HG02885 (cell line): ENCODE results near the gene SERBP1.
"Not testable (repeated sequence)": the region's sequence is repeated elsewhere in the genome, so short reads cannot be mapped to it uniquely, and the experiment has no call there.

Source experiments
- ATAC-seq: cut with Tn5 transposase; IDR thresholded peaks from one replicate; pipeline ENCODE4 v1.9.1; 2021; ENCODE audit warnings: mild to moderate bottlenecking; ENCODE audit not compliant: unreplicated experiment, poor library complexity

SERBP1 gene

DNA sequence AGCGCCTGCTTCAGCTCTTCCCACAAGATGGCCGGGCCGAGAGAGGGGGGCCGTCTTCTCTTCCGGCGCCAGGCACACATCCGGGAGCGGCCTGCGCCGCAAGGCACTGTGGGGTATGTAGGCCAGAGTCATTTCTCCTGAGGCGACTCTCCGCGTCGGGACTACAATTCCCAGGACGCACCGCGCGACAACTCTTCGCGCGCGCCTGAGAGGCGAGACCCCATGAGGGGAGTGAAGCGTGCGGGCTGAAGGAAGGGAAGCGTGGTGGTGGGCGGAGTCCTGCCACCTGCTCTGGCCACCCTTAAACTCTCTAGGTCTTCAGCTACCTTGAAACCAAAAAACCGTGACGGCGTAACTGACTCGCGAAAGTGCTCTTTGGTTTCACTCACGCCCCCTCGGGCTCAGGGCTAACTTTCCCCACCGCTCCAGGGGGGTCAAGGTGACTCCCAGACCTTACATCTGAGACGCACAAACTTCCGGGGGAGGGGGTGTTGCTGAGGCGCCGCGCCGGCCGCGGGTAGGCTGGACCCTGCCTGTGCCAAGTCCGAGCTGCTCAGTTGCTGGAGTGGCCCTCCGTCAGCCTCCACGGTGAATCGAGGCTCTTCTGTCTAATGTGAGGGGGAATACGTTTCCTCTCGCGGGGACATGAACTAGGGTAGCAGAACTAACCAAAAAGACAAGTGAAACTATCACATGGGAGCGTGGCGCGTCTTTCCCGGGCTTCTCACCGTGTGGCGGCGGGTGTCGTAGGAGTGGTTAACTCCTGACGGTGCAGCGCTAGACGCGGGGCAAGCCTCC, at the start of gene SERBP1:
Gene SERBP1, minus strand, starts transcription at position 45 of the 798 bp plus-strand sequence. CDS start 102 bp downstream, outside the sequence.
- peak; percentile 85 for ATAC-seq

DNA sequence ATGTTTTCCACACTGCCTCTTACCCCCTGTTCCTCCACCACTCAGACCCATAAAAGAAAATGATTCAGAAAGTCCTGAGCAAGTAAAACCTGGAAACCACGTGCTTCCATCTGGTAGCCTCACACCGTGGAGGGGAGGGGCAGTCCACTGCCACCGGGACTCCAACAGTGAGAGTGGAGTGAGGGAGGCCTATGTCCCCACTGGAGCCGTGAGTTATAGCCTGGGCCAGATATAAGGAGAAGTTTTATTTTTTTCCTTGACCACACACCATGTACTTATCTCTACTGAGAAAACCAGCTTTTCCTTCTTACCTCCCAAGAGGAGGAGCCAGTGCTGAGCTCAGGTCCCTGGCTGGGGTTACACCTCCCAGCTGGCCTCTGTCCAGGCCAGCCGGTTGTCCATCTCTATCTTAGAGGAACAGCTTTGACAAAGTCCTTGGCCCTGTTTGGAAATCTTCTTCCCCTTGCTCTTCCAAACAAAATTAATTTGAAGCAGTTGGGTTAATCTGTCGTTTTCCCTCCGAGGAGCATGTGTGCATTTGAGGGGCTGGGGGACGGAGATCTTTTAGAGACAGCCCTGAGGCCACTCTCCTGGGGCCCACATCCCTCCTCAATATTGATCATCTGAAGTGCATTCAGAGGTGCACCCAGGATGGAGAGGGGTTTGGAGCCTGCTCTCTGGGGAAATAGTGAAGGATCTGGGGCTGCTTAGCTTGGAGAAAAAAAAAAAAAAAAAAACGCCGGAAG, 49.1 kb upstream of the SERBP1 start:
- ATAC-seq, result no peak

DNA sequence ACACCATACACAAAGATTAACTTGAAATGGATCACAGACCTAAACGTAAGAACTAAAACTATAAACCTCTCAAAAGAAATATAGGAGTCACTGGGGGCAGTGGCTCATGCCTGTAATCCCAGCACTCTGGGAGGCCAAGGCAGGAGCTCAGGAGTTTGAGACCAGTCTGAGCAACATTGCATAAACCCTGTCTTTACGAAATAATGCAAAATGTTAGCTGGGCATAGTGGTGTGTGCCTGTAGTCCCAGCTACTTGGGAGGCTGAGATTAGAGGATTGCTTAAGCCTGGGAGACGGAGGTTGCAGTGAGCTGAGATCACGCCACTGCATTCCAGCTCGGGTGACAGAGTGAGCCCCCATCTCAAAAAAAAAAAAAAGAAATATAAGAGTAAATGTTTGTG, 46.7 kb upstream of the SERBP1 start:
- no peak for ATAC-seq

GRCh38 chr1:67476006-67476482, 45.8 kb upstream of the SERBP1 start:
- ATAC-seq, result no peak

GRCh38 chr1:67472056-67472455, 41.9 kb upstream of the SERBP1 start:
- ATAC-seq, result no peak

DNA sequence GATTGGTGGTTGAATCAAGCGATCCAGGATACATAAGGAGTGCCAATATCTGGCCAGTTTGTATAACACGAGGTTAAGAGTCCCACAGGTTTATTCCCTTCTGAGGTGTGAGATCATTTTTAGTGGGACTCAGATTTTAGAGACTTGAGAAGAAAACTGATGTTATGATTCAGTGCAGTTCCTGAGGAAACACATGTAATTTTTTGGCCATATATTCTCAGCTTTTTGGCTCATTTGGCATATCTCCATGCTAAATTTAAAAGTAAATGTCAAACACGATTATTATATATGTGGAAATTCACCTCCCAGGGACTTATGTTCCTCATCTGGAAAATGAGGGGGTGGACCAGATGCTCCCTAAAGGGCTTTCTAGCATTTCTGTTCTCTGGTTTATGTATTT, 39.2 kb upstream of the SERBP1 start:
- no peak for ATAC-seq

- no peak for ATAC-seq
Measured at GRCh38 chr1:67468066-67468718, 38.0 kb upstream of the SERBP1 start.

DNA sequence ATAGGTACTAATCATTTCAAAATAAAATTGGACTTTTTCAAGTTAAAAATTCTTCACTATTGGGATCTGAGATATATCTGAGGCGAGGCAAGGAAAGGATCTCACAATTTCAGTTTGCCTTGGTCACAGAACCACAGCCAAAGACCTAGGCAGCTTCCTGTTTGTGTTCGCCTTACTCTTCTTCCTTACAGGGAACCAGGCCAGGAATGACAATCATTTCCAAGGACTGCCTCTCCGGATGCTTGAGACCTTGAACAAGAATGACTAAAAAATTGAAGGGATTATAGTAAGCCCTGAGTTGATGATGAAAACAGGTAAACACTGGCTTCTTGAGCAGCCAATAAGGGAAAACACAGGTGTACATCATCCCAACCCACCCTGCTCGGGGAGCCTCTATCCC, 35.2 kb upstream of the SERBP1 start:
- no peak for ATAC-seq

GRCh38 chr1:67464746-67465145, 34.5 kb upstream of the SERBP1 start:
- ATAC-seq, result no peak

DNA sequence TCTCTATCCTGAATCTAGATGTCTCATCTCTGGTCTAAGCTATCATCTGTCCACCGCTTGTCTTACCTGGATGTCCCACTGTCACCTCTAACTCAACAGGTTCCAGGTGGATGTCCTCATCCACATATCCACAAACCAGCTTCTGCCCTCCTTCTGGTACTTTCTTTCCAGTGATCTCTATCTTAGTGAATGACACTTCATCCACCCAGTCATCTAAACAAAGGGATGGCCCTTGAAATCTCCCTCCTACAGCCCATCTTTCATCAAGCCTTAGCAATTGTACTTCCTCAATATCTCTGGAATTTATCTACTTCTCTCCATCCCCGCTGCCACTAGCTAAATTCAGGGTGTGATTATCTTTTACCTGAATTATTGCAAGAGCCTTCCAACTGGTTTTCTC, 33.9 kb upstream of the SERBP1 start:
- ATAC-seq, result no peak

- no peak for ATAC-seq
Measured at GRCh38 chr1:67463298-67463955, 33.2 kb upstream of the SERBP1 start.

DNA sequence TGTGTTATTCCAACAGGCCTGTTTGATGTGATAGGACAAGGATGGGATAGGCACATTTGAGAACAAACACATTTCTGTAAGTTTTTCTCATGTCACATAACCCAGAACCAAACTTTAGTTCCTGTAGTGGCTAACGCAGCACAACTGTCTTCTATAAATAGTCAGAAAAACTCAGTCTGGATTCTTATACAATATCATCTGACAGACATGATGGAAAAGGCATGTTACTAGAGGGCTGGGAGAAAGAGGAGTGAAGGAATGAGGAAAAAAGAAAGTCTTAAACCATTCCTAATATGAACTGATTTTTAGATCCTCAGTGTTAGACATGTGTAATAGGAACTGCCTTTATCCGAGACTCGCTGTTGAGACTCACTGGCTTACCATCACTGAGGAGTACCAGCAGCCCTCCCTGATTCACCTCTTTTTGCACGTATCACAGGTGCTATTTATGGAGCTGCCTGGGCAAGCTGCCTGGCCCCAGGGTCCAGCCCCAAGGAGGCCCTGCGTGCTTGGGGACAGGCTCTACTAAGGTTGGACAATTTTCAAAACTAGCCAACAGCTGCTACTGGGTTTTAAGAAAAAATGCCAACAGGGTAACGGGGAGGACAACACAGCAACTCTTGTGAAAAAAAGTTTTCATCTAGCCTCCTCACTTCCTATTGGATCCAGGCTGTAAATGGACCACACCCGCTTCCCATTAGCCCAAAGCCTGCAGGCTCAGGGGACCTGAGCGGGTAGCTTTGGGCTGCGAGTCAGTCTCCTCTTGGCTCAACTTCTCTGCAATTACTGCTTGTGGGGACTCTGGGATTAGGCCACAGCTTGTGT, 30.7 kb upstream of the SERBP1 start:
- no peak for ATAC-seq

DNA sequence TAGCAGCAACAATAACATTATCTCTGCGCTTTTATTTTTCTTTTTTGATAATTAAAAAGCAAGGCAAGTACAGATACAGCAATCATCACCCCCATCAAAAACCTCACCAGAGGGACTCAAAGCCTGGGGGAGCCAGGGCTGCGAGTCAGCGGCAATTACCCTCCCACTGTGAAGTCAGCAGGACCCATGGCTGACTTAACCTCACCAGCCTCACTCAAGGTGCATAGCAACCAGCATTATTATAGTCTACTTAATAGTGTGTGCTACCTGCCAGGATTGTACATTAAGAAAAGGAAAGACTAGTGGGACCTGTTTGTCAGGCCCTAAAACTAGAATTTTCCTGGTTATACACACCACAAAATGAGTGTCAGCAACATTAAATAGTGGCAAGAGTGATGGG, 28.9 kb upstream of the SERBP1 start:
- ATAC-seq, result no peak

GRCh38 chr1:67458663-67459062, 28.5 kb upstream of the SERBP1 start:
- no peak for ATAC-seq

DNA sequence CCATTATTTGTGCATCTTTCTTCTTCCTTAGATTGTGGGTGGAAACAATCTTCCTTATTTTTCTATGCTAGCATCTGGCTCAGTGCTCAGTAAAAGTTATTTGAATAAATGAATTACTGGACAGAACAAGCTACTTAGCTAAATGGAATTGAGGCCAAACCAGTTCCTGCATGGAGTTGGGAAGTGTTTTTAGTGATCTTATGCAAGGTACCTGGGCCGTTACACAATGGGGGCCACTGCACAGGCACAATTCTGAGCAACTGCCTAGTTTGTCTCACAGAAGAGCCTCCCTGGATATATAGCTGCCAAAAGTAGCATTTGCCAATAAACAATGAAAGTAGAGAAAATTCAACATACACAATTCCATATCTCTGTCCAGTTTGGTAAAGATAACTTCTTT, 27.0 kb upstream of the SERBP1 start:
- no peak for ATAC-seq

- no peak for ATAC-seq
Measured at GRCh38 chr1:67451815-67452214, 21.6 kb upstream of the SERBP1 start.

- ATAC-seq, result no peak
Measured at GRCh38 chr1:67451356-67451755, 21.2 kb upstream of the SERBP1 start.

- ATAC-seq, result no peak
Measured at GRCh38 chr1:67446893-67447292, 16.7 kb upstream of the SERBP1 start.

DNA sequence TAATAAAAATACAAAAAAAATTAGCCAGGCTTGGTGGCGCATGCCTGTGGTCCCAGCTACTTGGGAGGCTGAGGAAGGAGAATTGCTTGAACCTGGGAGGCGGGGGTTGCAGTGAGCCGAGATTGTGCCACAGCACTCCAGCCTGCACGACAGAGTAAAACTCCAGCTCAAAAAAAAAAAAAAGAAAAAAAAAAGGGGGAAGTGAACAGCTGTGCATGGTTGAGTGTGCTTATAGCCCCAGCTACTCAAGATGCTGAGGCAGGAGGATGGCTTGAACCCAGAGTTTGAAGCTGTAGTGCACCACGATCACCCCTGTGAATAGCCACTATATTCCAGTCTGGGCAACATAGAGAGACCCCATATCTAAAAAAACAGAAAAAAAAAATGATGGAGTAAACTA, 15.8 kb upstream of the SERBP1 start:
- not testable (repeated sequence) for ATAC-seq
